HG03354 (cell line): ENCODE measurements around the gene YIPF4.
"Not testable (repeated sequence)": the region's sequence is repeated elsewhere in the genome, so short reads cannot be mapped to it uniquely, and the experiment has no call there.

Source experiments
- ATAC-seq: cut with Tn5 transposase; IDR thresholded peaks from one replicate; pipeline ENCODE4 v1.9.1; 2021; ENCODE audit warnings: mild to moderate bottlenecking; ENCODE audit not compliant: unreplicated experiment, poor library complexity, severe bottlenecking

YIPF4 gene

GRCh38 chr2:32278478-32278853 lies 762 bp downstream of the YIPF4 start:
- no peak for ATAC-seq

GRCh38 chr2:32284321-32284720 lies 6.6 kb downstream of the YIPF4 start:
- ATAC-seq: no peak

- ATAC-seq: no peak
These were observed 11.7 kb downstream of the YIPF4 start for GRCh38 chr2:32289165-32289999.

- ATAC-seq: no peak
These were observed 12.3 kb downstream of the YIPF4 start for GRCh38 chr2:32290000-32290339.

- no peak for ATAC-seq
These were observed 14.0 kb downstream of the YIPF4 start for GRCh38 chr2:32291746-32292145.

GRCh38 chr2:32293493-32293892 lies 15.8 kb downstream of the YIPF4 start:
- ATAC-seq: not testable (repeated sequence)

GRCh38 chr2:32293966-32294562 lies 16.4 kb downstream of the YIPF4 start:
- not testable (repeated sequence) for ATAC-seq

- ATAC-seq: no peak
These were observed 32.9 kb downstream of the YIPF4 start for GRCh38 chr2:32310577-32310976.

GRCh38 chr2:32314886-32315285 lies 37.2 kb downstream of the YIPF4 start:
- no peak for ATAC-seq

GRCh38 chr2:32328679-32329078 lies 51.0 kb downstream of the YIPF4 start:
- ATAC-seq: not testable (repeated sequence)

GRCh38 chr2:32329180-32329980 lies 51.7 kb downstream of the YIPF4 start:
- not testable (repeated sequence) for ATAC-seq

- ATAC-seq: no peak
These were observed 52.4 kb downstream of the YIPF4 start for GRCh38 chr2:32330136-32330535.

GRCh38 chr2:32342801-32343200 lies 65.1 kb downstream of the YIPF4 start:
- no peak for ATAC-seq

GRCh38 chr2:32350797-32351196 lies 73.1 kb downstream of the YIPF4 start:
- not testable (repeated sequence) for ATAC-seq

- no peak for ATAC-seq
These were observed 78.4 kb downstream of the YIPF4 start for GRCh38 chr2:32355976-32356680.

GRCh38 chr2:32356681-32357317 lies 79.1 kb downstream of the YIPF4 start, which contains the start of gene BIRC6:
BIRC6 (plus strand) TSS chr2:32357023; CDS start chr2:32357162, 139 bp downstream.
- peak; percentile 91 for ATAC-seq

- peak; percentile 31 for ATAC-seq
These were observed 79.8 kb downstream of the YIPF4 start for GRCh38 chr2:32357318-32358110.

- no peak for ATAC-seq
These were observed 80.4 kb downstream of the YIPF4 start for GRCh38 chr2:32358111-32358482.

GRCh38 chr2:32360416-32360815 lies 82.7 kb downstream of the YIPF4 start:
- no peak for ATAC-seq
